ENCODE measurements around the gene LCT. TPM values are rescaled to one million over a fixed set of nuclear protein-coding genes. Genes with fewer than 3 reads are reported as not detected.

LCT gene
- total and polyA plus RNA-seq, 9 of the 15 experiments (the other 6 are each of a cell fraction or from before 2014, with no cell fraction given): 0.01 to 0.04 (median 0.03) TPM; not detected in 4

DNA sequence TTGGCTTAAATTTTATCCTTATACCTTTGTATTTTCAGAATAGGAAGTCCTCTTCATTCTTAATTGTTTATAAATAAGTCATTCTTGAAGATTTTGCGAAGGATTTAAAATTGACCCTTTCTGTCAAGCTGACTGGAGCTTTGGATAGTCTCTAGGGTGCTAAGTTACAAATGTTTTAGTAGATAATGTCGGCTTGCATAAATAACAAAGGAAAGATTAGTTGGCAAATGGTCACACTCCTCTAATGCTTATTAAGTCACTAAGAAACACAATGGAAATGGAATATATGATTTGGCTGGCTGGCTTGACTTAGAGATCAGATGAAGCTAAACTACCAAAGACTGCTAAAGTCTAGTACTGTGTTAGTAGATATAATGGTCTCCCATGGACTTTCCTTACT is 54.8 kb downstream of the LCT start:
- DNase-seq (ENCODE audit: extremely low read depth in 1 of 4, low spot score in 3 of 4): no peak
- Histone ChIP-seq H3K27ac (ENCODE audit: extremely low read depth, low read depth, low read length) (no peak overlapping the region), H3K9me3 (replicated peaks; ENCODE audit: control insufficient read depth, insufficient read depth, low read depth, low read length) (no peaks in the 10 kb centered on the region), H3K9ac (ENCODE audit: insufficient read depth in 1 of 2, low read depth in 2 of 2, low read length in 2 of 2) (no peak overlapping the region), H3K79me2 (ENCODE audit: control insufficient read depth, insufficient read depth, low read length) (no peaks in the 10 kb centered on the region), H2AFZ (ENCODE audit: low read depth, low read length) (no peak overlapping the region), H3K4me2 (ENCODE audit: insufficient read depth, low read length) (no peak overlapping the region), H3K9me1 (ENCODE audit: control insufficient read depth, insufficient read depth, low read length) (no peaks in the 10 kb centered on the region), H4K20me1 (replicated peaks; ENCODE audit: control insufficient read depth, insufficient read depth, low read length) (no peaks in the 10 kb centered on the region), H3K4me3 (no peak overlapping the region), H3K36me3 (ENCODE audit: control insufficient read depth, insufficient read depth, low read length) (peaks cover 72% of the 10 kb centered on the region), H3K27me3 (ENCODE audit: control insufficient read depth in 2 of 2, insufficient read depth in 2 of 2, low read length in 2 of 2) (no peaks in the 10 kb centered on the region), H3K4me1 (replicated peaks in 1 of 2; ENCODE audit: control insufficient read depth in 2 of 2, insufficient read depth in 2 of 2, low read length in 2 of 2) (no peaks in the 10 kb centered on the region)
- in situ Hi-C loops (cut with MboI): no loop called here
- WGBS (ENCODE audit: insufficient coverage, low coverage, missing lambda C conversion rate): 96% methylated on average over 2 of the region's 2 CpGs
- BruUV-seq (replicated peaks): no TSS peak
- ChIA-PET POLR2A (interaction anchor here (1.4 to 2.3 kb wide), 2 partner anchors 10 to 18 kb away, joined by 4 to 6 read pairs; no protein-coding TSS in a partner anchor), CTCF (ENCODE audit: low intra/inter-chr PET ratio) (no interaction called here)
- FAIRE-seq: no peak
- ATAC-seq: no peak
- TF ChIP-seq CSDE1 (IDR thresholded peaks at IDR 0.05) (no peak), MBD2 (IDR thresholded peaks at IDR 0.05; ENCODE audit: borderline replicate concordance, low read depth) (no peak), ZNF316 (IDR thresholded peaks at IDR 0.05) (no peak), ERF (CRISPR knock-in tag; IDR thresholded peaks at IDR 0.05) (no peak)
- intact Hi-C loops (cut with micrococcal nuclease): no loop called here

DNA sequence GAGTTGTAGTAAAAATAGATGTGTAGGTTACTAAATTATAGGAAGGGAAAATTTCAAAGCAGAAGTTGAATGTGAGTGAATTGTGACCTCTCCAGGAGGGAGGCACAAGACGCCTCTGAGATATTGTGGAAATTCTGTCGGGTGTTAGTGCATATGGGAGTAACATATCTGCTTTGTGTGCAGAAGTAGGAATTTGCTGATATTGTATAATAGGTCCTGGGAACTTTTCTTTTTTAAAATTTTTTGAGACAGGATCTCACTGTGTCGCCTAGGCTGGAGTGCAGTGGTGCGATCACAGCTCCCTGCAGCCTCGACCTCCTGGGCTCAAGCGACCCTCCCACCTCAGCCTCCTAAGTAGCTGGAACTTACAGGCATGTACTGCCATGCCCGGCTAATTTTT is 60.6 kb downstream of the LCT start:
- H3K9ac ChIP-seq (ENCODE audit: insufficient read depth in 1 of 2, low read depth in 2 of 2, low read length in 2 of 2): no peak overlapping the region
- CTCF ChIA-PET (ENCODE audit: low intra/inter-chr PET ratio): no interaction called here
- H3K9me1 ChIP-seq (ENCODE audit: control insufficient read depth, insufficient read depth, low read length): no peaks in the 10 kb centered on the region
- BruUV-seq (replicated peaks): no TSS peak
- no peak for FAIRE-seq
- H2AFZ ChIP-seq (ENCODE audit: low read depth, low read length): no peak overlapping the region
- H3K4me2 ChIP-seq (ENCODE audit: insufficient read depth, low read length): no peak overlapping the region
- no peaks in the 10 kb centered on the region; the same call in 1 of the 2 replicates for H3K9me3 ChIP-seq (replicated peaks; ENCODE audit: control insufficient read depth, insufficient read depth, low read depth, low read length)
- TF ChIP-seq, protein P1, sequence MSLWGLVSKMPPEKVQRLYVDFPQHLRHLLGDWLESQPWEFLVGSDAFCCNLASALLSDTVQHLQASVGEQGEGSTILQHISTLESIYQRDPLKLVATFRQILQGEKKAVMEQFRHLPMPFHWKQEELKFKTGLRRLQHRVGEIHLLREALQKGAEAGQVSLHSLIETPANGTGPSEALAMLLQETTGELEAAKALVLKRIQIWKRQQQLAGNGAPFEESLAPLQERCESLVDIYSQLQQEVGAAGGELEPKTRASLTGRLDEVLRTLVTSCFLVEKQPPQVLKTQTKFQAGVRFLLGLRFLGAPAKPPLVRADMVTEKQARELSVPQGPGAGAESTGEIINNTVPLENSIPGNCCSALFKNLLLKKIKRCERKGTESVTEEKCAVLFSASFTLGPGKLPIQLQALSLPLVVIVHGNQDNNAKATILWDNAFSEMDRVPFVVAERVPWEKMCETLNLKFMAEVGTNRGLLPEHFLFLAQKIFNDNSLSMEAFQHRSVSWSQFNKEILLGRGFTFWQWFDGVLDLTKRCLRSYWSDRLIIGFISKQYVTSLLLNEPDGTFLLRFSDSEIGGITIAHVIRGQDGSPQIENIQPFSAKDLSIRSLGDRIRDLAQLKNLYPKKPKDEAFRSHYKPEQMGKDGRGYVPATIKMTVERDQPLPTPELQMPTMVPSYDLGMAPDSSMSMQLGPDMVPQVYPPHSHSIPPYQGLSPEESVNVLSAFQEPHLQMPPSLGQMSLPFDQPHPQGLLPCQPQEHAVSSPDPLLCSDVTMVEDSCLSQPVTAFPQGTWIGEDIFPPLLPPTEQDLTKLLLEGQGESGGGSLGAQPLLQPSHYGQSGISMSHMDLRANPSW (CRISPR knock-in tag; IDR thresholded peaks at IDR 0.05): no peak
- TF ChIP-seq ZNF707 (CRISPR knock-in tag; conservative IDR thresholded peaks at IDR 0.05): no peak
- peak; percentile 7; the same call in 1 of the 2 replicates for TF ChIP-seq C11orf30 (IDR thresholded peaks at IDR 0.05; ENCODE audit: low read depth)
- TF ChIP-seq, protein P2, sequence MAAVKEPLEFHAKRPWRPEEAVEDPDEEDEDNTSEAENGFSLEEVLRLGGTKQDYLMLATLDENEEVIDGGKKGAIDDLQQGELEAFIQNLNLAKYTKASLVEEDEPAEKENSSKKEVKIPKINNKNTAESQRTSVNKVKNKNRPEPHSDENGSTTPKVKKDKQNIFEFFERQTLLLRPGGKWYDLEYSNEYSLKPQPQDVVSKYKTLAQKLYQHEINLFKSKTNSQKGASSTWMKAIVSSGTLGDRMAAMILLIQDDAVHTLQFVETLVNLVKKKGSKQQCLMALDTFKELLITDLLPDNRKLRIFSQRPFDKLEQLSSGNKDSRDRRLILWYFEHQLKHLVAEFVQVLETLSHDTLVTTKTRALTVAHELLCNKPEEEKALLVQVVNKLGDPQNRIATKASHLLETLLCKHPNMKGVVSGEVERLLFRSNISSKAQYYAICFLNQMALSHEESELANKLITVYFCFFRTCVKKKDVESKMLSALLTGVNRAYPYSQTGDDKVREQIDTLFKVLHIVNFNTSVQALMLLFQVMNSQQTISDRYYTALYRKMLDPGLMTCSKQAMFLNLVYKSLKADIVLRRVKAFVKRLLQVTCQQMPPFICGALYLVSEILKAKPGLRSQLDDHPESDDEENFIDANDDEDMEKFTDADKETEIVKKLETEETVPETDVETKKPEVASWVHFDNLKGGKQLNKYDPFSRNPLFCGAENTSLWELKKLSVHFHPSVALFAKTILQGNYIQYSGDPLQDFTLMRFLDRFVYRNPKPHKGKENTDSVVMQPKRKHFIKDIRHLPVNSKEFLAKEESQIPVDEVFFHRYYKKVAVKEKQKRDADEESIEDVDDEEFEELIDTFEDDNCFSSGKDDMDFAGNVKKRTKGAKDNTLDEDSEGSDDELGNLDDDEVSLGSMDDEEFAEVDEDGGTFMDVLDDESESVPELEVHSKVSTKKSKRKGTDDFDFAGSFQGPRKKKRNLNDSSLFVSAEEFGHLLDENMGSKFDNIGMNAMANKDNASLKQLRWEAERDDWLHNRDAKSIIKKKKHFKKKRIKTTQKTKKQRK (IDR thresholded peaks at IDR 0.05; ENCODE audit: borderline replicate concordance, low read depth, low read length): no peak
- TF ChIP-seq CAMTA2 (CRISPR knock-in tag; conservative IDR thresholded peaks at IDR 0.05): no peak
- peak; percentile 50; the same call in 1 of the 2 replicates for TF ChIP-seq ZNF316 (IDR thresholded peaks at IDR 0.05)
- H3K79me2 ChIP-seq (ENCODE audit: control insufficient read depth, insufficient read depth, low read length): no peaks in the 10 kb centered on the region
- ATAC-seq: no peak
- POLR2A ChIA-PET: no interaction called here
- WGBS (ENCODE audit: insufficient coverage, low coverage, missing lambda C conversion rate): 98% methylated on average over 7 of the region's 7 CpGs
- in situ Hi-C loops (cut with MboI) (no loop called here), intact Hi-C loops (cut with micrococcal nuclease) (no loop called here)
- no peak overlapping the region for H3K4me3 ChIP-seq
- DNase-seq (ENCODE audit: extremely low read depth in 1 of 4, low spot score in 3 of 4): no peak
- no peaks in the 10 kb centered on the region for H4K20me1 ChIP-seq (replicated peaks; ENCODE audit: control insufficient read depth, insufficient read depth, low read length)
- H3K36me3 ChIP-seq (ENCODE audit: control insufficient read depth, insufficient read depth, low read length): peaks cover 89% of the 10 kb centered on the region
- no peaks in the 10 kb centered on the region for H3K4me1 ChIP-seq (replicated peaks in 1 of 2; ENCODE audit: control insufficient read depth in 2 of 2, insufficient read depth in 2 of 2, low read length in 2 of 2)
- H3K27me3 ChIP-seq (ENCODE audit: control insufficient read depth in 2 of 2, insufficient read depth in 2 of 2, low read length in 2 of 2): no peaks in the 10 kb centered on the region
- H3K27ac ChIP-seq (ENCODE audit: extremely low read depth, low read depth, low read length): no peak overlapping the region

Measured in K562 (cell line).